Activated naive CD8-positive, alpha-beta T cell treated with anti-CD3 and anti-CD28 coated beads, Interleukin-2, amount 10 ng/mL, durations not matched to agents 7 days and 5 days (primary cell): ENCODE results near the gene ADGRD2. TPM values are rescaled to one million over a fixed set of nuclear protein-coding genes. Genes with fewer than 3 reads are reported as not detected.

Source experiments
- ATAC-seq: fragments of 150-1000 bp; cut with Tn5 transposase; one replicate; pipeline ENCODE4 v1.10.0; 2021; ENCODE audit warnings: low read depth, moderate library complexity
- POLR2A ChIA-PET: fragments of 350-600 bp; sonication (Branson Sonifier 250); formaldehyde crosslinking; loops from one replicate; lab custom pipeline; 2021; ENCODE audit warnings: antibody characterized with exemption; lab: Charles Lee
- DNase-seq: peaks from one replicate; pipeline ENCODE4 v3.0.0; 2021
- H3K27ac Mint-ChIP-seq: one replicate; pipeline ENCODE4 v1.8.0; 2022; ENCODE audit warnings: mild to moderate bottlenecking, mixed read lengths
- H3K27me3 Mint-ChIP-seq: one replicate; pipeline ENCODE4 v1.8.0; 2022; ENCODE audit warnings: mild to moderate bottlenecking, moderate library complexity, mixed read lengths
- H3K36me3 Mint-ChIP-seq: one replicate; pipeline ENCODE4 v1.8.0; 2021; ENCODE audit warnings: mild to moderate bottlenecking, mixed read lengths
- H3K4me1 Mint-ChIP-seq: one replicate; pipeline ENCODE4 v1.8.0; 2021; ENCODE audit warnings: mixed read lengths
- H3K4me3 Mint-ChIP-seq: one replicate; pipeline ENCODE4 v1.8.0; 2022; ENCODE audit warnings: mild to moderate bottlenecking, moderate library complexity, mixed read lengths
- H3K9me3 Mint-ChIP-seq: one replicate; pipeline ENCODE4 v1.8.0; 2021; ENCODE audit warnings: mixed read lengths
- total RNA-seq, 2 experiments: library from RNA; stranded (reverse); gene quantifications; one replicate each; pipeline ENCODE4 v1.2.3, GENCODE V29; 2021

ADGRD2 gene
- total RNA-seq, 2 experiments from 2014 or later = not detected

DNA sequence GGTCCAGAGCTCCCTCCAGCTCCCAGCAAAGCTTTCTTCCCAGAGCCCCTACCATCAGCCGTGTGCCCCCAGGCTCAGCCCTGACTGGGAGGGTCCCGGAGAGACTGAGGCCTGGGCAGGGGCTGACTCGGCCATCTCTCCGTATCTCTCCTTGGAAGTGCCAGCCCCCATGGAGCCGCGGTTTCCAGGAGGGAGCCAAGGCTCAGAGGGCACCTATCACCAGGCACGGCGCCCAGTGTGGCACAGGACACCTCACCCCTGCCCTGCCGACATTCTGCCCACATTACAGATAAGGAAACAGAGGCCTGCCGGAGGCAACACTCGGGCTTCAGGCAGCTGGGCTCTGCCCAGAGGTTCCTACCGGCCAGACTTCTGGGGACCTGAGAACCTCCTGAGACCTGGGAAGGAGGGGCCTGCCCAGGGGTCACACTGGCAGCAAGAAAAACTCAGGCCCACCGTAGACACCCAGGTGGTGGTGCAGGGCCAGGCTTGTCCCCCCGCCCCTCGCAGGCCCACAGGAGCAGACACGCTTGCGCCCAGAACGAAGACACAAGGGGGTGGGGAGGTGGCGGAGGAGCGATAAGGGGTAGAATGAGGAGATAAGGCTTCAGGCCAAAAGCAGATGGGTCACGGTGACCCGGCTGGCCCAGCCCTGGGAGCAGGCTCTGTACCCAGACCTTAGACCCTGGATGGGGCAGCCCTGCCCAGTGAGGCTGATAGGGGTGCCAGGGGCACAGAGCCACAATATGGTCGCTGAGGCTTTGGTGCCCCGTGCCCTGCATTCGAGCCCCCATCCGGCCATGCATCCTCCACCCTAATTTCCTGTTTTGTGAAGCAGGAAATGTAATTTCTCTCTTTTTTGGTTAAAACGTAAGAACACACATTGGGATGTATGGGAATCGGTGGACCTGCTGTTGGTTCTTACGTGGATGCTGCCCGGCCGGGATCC lies 45.1 kb downstream of the ADGRD2 start:
- no peaks in the 10 kb centered on the region for H3K9me3 Mint-ChIP-seq
- peaks cover 10% of the 10 kb centered on the region for H3K4me1 Mint-ChIP-seq
- ATAC-seq (no peak), DNase-seq (no peak)
- no peaks in the 10 kb centered on the region for H3K36me3 Mint-ChIP-seq
- H3K27ac Mint-ChIP-seq = peak overlapping the region; percentile 86
- no peaks in the 10 kb centered on the region for H3K27me3 Mint-ChIP-seq
- POLR2A ChIA-PET = no interaction called here
- peak overlapping the region; percentile 58 for H3K4me3 Mint-ChIP-seq

DNA sequence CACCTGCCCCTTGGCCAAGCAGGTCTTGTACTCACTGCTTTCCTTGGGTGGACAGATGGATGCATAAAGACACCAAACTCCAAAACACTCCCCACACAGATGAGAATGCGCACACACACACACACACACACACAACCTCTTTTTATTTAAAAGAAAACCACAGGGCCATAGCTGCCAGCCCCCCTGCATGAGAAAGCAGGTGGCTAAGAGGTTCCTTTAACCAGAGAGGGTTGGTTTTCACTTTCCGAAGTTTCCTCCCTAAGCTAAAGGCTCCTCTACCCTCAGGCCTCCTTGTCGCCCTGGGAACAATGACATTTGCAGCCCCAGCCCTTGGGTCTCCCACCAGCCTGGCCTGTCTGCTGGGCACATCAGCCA lies 45.8 kb downstream of the ADGRD2 start:
- Mint-ChIP-seq H3K27ac (peak overlapping the region; percentile 86), H3K4me3 (peak overlapping the region; percentile 58), H3K4me1 (peaks cover 14% of the 10 kb centered on the region), H3K9me3 (no peaks in the 10 kb centered on the region), H3K27me3 (no peaks in the 10 kb centered on the region), H3K36me3 (no peaks in the 10 kb centered on the region)
- DNase-seq (no peak), ATAC-seq (peak; percentile 57)
- POLR2A ChIA-PET = interaction anchor here (0.7 kb wide), 1 partner anchor 41 kb away, joined by 3 read pairs; no protein-coding TSS in a partner anchor

DNA sequence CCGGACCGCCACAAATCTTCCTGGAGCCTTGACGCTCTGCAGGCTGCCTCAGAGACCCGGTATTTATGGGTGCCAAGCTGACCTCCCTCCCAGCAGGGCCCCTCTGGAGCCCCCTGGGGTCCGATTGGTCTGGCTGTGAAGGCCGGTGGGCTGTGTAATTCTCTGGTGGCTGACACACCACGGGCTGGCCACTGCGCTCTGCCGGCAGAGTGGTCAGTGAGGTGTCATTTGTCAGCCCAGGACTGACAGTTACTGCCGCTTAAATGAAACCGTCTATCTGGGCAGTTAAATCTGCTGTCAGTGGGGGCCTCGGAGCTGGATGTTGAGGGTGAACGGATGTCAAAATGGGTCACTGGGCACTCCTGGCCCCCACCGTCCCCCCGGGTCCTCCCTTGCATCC lies 46.2 kb downstream of the ADGRD2 start:
- peak overlapping the region; percentile 86 for H3K27ac Mint-ChIP-seq
- no peaks in the 10 kb centered on the region for H3K9me3 Mint-ChIP-seq
- H3K4me3 Mint-ChIP-seq = peak overlapping the region; percentile 58
- POLR2A ChIA-PET = interaction anchor here (0.7 kb wide), 1 partner anchor 41 kb away, joined by 3 read pairs; no protein-coding TSS in a partner anchor
- no peaks in the 10 kb centered on the region for H3K27me3 Mint-ChIP-seq
- peaks cover 14% of the 10 kb centered on the region for H3K4me1 Mint-ChIP-seq
- no peaks in the 10 kb centered on the region for H3K36me3 Mint-ChIP-seq
- DNase-seq (no peak), ATAC-seq (no peak)

DNA sequence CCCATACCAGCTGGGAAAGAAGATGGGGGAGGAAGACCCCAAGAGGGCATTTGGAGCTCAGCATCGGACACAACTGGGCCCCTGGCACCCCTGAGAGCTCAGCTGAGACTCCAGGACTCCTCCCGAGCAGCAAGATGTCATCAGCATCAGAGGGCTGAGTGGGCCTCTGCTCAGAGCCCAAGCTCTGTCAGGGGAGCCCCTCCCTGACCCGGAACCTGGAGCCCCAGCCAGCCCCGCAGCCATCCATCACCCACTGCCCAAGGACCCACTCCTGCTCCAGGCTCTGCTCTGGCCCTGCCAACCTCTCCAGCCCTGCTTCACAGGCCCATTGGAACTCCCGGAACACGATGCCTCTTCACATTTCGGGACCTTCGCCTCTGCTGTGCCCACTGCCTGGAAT lies 47.2 kb downstream of the ADGRD2 start:
- H3K36me3 Mint-ChIP-seq = no peaks in the 10 kb centered on the region
- H3K4me3 Mint-ChIP-seq = no peak overlapping the region
- DNase-seq (no peak), ATAC-seq (no peak)
- peaks cover 14% of the 10 kb centered on the region for H3K4me1 Mint-ChIP-seq
- peaks cover 7% of the 10 kb centered on the region for H3K27me3 Mint-ChIP-seq
- POLR2A ChIA-PET = no interaction called here
- H3K9me3 Mint-ChIP-seq = no peaks in the 10 kb centered on the region
- H3K27ac Mint-ChIP-seq = no peak overlapping the region

DNA sequence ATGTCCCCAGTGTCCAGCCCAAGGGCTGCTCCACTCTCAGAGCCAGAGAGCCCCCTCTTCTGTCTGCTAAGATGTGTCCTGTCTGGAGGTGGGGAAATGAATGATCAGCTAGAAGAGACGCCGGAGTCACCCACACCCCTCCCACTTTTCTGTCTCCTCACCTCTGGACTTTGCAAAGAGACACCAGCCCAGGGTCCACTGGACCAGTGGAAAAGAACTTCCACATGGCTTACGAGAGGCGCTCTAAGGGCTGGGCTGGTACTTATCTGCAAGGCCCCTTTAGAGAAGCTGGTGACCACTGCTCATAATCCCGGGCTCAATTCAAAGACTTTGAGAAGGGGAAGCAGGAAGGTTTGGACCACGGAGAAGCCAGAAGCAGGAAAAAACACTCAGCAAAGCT lies 47.8 kb downstream of the ADGRD2 start:
- DNase-seq (no peak), ATAC-seq (no peak)
- Mint-ChIP-seq H3K27me3 (peaks cover 9% of the 10 kb centered on the region), H3K27ac (peak overlapping the region; percentile 12), H3K36me3 (no peaks in the 10 kb centered on the region), H3K4me1 (peaks cover 14% of the 10 kb centered on the region), H3K4me3 (no peak overlapping the region), H3K9me3 (no peaks in the 10 kb centered on the region)
- POLR2A ChIA-PET = no interaction called here

DNA sequence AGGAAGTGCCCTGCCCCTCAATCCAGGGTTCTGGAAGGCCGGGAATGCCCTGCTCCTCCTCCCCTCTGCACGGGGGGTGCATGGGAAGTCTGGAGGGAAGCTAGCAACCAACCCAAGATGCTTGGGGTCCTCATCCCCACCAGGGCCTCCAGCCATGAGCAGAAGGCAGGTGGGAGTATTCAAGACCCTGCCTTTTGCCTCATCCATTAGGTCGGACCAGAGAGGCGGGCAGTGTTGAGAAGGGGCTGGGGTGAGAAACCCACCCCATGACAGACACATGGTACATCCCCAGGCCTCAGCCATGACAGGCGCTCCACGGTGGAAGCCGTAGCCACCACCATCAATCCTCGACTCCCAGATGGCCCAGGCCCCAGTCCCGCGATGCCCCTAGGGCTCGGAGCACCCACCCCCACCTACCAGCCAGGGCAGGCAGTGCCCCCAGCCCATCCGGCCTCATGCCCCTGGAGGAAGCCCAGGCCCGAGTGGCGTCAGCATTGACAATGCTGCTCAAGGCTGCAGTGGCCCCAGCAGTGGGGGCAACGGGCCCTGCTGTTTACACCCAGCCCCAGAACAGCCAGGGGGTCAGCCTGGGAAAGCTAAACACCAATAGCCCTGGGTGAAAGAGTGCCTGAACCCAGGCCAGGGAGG lies 48.4 kb downstream of the ADGRD2 start:
- Mint-ChIP-seq H3K27ac (no peak overlapping the region), H3K36me3 (no peaks in the 10 kb centered on the region), H3K9me3 (no peaks in the 10 kb centered on the region), H3K27me3 (peaks cover 12% of the 10 kb centered on the region), H3K4me1 (peaks cover 14% of the 10 kb centered on the region), H3K4me3 (no peak overlapping the region)
- no peak for ATAC-seq
- DNase-seq = no peak
- POLR2A ChIA-PET = no interaction called here

DNA sequence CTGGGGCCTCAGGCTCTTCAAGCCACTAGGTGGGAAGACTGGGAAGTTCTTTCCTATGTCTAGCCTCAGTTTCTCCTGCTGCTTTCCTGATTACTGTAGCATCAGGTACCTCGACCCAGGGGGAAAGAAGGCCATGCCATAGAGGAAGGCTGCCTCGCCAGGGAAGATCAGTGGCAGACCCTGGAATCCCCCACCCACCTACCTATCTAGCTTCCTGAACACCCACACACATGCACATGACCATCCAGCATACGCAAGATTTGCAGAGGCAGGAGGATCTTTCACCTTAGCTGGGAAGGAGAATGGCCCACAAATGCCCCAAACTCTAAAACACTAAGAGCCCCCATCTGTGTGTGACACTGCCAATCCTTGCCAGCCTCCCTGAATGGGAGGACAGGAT lies 49.0 kb downstream of the ADGRD2 start:
- H3K27ac Mint-ChIP-seq = no peak overlapping the region
- peaks cover 18% of the 10 kb centered on the region for H3K4me1 Mint-ChIP-seq
- no peaks in the 10 kb centered on the region for H3K36me3 Mint-ChIP-seq
- POLR2A ChIA-PET = no interaction called here
- H3K27me3 Mint-ChIP-seq = peaks cover 17% of the 10 kb centered on the region
- no peak for ATAC-seq
- no peak for DNase-seq
- no peaks in the 10 kb centered on the region for H3K9me3 Mint-ChIP-seq
- no peak overlapping the region for H3K4me3 Mint-ChIP-seq

DNA sequence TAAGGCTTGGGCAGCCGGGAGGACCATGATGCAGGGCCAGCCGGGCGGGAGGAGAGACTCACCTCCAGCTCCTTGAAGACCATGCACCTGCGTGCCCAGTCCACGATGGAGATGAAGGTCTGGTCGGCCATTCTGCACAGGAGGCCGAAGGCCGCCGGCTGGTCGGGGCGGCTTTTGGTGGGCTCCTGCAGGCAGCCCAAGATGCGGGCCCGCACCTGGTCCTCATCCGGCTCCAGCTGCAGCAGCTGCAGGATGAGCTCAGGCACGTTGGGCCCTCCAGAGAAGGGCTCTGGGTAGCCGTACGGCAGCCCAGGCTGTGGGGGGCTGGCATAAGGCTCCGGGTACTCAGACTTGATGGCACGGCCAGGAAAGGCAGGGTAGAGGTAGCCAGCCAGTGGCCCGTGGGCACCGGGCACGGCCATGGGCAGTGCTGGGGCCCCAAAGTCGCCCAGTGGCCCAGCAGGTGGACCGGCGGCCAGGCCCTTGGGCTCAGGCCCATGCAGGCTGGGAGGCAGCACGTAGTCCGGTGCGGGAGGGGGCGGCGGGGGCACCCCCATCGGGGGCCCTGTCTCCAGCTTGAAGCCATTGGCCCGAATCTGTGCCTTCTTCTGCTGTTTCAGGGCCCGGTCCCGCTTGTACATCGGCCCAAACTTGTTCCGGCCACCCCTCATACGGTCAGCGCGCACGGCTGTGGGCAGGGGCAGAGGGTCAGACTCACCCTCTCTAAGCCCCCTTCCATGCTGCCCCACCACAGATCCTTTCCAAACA lies 50.0 kb downstream of the ADGRD2 start:
- Mint-ChIP-seq H3K4me1 (peaks cover 18% of the 10 kb centered on the region), H3K9me3 (no peaks in the 10 kb centered on the region), H3K27ac (no peak overlapping the region), H3K36me3 (no peaks in the 10 kb centered on the region), H3K4me3 (no peak overlapping the region), H3K27me3 (peaks cover 20% of the 10 kb centered on the region)
- ATAC-seq (no peak), DNase-seq (no peak)
- POLR2A ChIA-PET = interaction anchor here (1.1 kb wide), 1 partner anchor 13 kb away, joined by 3 read pairs; no protein-coding TSS in a partner anchor

DNA sequence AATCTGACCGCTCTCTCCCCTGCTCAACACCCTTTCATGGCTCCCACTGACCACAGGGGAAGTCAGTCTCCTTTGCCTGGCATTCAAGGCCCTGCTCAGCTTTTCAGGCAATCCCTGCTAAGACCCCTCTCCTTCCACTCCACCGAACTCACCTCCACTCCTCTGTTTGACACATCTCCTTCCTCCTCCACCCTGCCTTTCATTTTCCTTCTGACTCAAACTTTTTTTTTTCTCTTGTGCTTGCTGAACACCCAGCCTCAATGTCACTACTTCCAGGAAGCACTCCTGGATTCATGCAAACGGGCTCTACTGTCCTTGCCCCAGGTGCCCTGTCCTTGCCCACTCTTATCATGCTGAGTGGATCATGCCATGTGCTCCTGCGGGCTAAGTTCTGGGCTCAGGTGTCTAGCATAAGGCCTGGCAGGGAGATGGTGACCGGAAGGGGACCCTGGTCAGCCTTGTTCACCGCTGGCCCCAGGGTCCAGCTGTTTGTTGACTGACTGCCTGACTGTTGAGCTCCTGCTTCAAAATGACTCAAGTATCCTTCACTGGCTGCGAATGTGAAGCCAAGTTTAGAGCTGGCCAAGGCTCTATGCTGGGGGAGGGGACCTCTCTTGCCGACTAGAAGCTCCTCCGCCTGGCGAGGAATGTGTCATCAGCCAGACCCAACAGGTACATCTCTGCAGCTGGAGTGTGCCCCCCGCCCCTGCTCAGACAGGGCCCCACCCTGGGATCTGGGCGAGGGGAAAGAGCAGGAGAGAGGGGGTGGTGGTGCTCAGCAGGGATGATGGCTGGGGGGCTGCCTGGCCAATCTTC lies 50.8 kb downstream of the ADGRD2 start:
- H3K4me1 Mint-ChIP-seq = peaks cover 13% of the 10 kb centered on the region
- H3K36me3 Mint-ChIP-seq = no peaks in the 10 kb centered on the region
- ATAC-seq (no peak), DNase-seq (no peak)
- H3K27me3 Mint-ChIP-seq = peaks cover 25% of the 10 kb centered on the region
- H3K4me3 Mint-ChIP-seq = no peak overlapping the region
- no peak overlapping the region for H3K27ac Mint-ChIP-seq
- H3K9me3 Mint-ChIP-seq = no peaks in the 10 kb centered on the region
- POLR2A ChIA-PET = interaction anchor here (1.1 kb wide), 1 partner anchor 13 kb away, joined by 3 read pairs; no protein-coding TSS in a partner anchor

DNA sequence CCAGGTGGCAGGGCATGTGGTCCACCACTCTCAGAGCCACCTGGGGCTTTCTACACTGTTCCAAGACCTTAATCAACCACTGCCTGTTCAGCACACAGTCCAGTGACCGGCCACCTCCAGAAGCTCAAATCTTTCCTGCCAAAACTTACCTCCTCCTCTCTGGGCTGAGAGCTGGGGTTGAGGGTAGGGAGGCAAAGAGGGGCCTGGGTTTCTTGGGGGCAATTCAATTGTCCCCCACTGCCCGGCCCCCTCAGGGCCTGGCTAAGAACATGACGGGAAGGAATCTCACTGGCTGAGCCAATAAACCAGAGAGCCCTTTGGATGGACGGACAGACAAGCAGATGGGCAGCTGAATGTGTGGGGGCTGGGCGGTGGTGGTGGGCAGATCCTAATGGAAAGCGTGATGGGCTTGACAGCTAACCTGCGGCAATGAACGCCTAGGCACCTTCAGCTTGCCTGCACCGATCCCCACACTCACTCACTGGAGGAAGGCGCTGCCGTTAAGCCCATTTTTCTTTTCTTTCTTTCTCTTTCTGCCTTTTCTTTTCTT lies 51.6 kb downstream of the ADGRD2 start:
- Mint-ChIP-seq H3K36me3 (no peaks in the 10 kb centered on the region), H3K27ac (no peak overlapping the region), H3K4me1 (peaks cover 10% of the 10 kb centered on the region), H3K4me3 (no peak overlapping the region), H3K27me3 (peaks cover 27% of the 10 kb centered on the region), H3K9me3 (no peaks in the 10 kb centered on the region)
- ATAC-seq (no peak), DNase-seq (no peak)
- POLR2A ChIA-PET = no interaction called here

DNA sequence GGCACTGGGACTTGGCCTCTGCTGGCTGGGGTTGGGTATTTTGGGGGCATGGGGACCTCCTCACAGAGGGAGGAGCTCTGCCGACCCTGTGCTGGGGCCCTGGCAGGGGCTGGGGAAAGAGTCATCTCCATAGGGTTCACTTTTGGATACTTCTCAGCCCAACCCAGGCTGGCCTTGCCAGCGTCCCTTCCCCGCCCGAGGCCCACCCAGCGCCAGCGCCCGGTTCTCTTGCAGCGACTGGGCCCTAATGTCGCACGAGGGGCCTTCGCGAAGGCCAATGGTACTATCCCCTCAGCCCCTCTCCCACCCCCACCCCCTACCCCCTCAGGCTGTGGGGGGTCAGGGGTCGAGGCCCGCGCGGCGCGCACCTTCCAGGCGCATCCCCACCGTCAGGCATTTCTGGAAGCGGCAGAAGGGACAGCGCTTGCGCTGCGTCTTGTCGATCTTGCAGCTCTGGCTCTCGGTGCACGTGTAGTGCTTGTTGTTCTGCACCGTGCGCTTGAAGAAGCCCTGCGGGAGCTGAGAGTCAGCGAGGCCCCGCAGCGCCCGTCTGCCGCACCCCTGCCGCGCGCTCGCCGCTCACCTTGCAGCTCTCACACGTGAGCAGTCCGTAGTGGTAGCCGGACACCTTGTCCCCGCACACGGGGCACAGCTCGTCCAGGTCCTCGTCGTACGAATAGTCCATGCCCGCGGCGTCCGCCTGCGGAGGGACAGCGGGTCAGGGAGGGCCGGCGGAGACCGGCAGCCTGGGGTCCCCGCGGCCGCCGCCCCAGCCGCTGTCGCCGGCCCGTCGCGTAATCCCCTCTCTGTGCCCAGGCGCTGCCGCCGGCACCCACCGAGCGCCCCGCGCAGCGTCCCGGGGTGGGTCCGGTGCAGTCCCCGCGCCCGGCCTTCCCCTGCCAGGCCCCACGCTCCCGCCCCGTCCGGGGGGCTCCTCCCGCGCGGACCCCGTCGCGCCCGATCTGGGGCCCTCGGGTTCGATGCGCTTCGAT lies 52.8 kb downstream of the ADGRD2 start:
- POLR2A ChIA-PET = no interaction called here
- H3K4me1 Mint-ChIP-seq = peaks cover 10% of the 10 kb centered on the region

More for the DNA sequence above, 52.8 kb downstream of the ADGRD2 start:
- ATAC-seq (no peak), DNase-seq (no peak)
- Mint-ChIP-seq H3K36me3 (no peaks in the 10 kb centered on the region), H3K27me3 (peaks cover 27% of the 10 kb centered on the region), H3K27ac (no peak overlapping the region), H3K4me3 (no peak overlapping the region), H3K9me3 (no peaks in the 10 kb centered on the region)
